ENCODE data around the gene GEMIN5. TPM values are rescaled to one million over a fixed set of nuclear protein-coding genes. Genes with fewer than 3 reads are reported as not detected.

The GEMIN5 gene
- total RNA-seq, 2 donors from 2014 or later, result 24.7 to 49.8 TPM

DNA sequence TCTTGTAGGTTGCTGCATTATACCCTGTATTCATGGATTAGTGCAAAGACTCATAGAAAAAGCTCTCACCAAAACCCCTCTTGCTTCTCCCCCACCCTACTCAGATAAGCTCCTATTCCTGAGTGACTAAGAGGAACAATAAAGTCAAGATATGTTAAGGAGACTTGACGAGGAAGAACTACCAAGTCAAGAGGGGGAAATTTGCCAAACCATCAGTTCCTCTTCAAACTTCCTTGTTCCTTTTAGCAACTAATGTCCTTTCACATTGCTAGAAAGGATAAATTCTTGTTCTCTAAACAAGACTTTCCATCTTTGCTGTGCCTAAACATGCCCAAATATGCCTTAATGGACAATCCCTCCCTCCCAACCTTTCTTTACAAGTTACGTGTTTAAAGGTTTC, 52.6 kb downstream of the GEMIN5 start:
- H3K36me3 Mint-ChIP-seq, result peaks cover 57% of the 10 kb centered on the region
- H3K27ac Mint-ChIP-seq, result no peak overlapping the region
- DNase-seq (ENCODE audit: low spot score) (no peak), ATAC-seq (no peak)
- no peaks in the 10 kb centered on the region for H3K4me1 Mint-ChIP-seq (ENCODE audit: low read depth in 2 of 2)
- no peak overlapping the region for H3K4me3 Mint-ChIP-seq
- H3K27me3 Mint-ChIP-seq, result no peaks in the 10 kb centered on the region
- peaks cover 11% of the 10 kb centered on the region for H3K9me3 Mint-ChIP-seq

DNA sequence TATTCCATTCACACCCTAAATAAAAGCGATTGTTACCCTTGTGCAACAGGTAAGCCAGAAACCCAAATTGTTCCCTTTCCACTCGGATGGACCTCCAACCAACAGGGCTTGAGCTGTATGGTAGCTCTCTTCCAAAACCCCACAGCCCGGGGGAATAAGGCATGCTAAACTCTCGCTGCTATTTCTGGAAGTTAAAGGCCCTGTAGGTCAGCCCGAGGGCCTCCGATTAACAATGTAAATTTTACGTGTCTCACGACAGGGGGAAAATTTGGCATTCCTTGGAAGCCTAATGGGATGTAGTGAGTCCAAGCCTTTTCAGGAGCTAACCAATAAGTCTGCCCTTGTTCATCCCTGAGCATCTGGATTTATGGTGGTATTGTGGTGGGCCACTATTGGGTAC, 53.6 kb downstream of the GEMIN5 start:
- no peaks in the 10 kb centered on the region for H3K4me1 Mint-ChIP-seq (ENCODE audit: low read depth in 2 of 2)
- H3K27ac Mint-ChIP-seq, result no peak overlapping the region
- DNase-seq (ENCODE audit: low spot score) (no peak), ATAC-seq (no peak)
- H3K27me3 Mint-ChIP-seq, result no peaks in the 10 kb centered on the region
- peaks cover 11% of the 10 kb centered on the region for H3K9me3 Mint-ChIP-seq
- peaks cover 59% of the 10 kb centered on the region for H3K36me3 Mint-ChIP-seq
- no peak overlapping the region for H3K4me3 Mint-ChIP-seq

DNA sequence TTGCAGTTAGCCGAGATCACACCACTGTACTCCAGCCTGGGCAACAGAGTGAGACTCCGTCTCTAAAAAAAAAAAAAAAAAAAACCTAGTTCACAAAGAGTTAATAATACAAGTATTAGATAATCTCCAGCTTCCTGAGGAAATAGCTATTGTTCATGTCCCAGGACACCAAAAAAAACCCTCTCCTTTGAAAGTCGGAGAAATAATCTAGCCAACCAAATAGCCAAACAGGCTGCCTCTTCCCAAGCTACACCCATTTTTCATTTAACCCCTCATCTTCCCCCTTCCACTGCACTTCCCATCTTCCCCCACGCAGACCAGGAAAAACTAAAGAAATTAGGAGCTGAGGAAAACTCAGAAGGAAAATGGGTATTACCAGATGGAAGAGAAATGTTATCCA, 56.0 kb downstream of the GEMIN5 start:
- peaks cover 10% of the 10 kb centered on the region for H3K9me3 Mint-ChIP-seq
- H3K36me3 Mint-ChIP-seq, result peaks cover 53% of the 10 kb centered on the region
- H3K27ac Mint-ChIP-seq, result no peak overlapping the region

DNA sequence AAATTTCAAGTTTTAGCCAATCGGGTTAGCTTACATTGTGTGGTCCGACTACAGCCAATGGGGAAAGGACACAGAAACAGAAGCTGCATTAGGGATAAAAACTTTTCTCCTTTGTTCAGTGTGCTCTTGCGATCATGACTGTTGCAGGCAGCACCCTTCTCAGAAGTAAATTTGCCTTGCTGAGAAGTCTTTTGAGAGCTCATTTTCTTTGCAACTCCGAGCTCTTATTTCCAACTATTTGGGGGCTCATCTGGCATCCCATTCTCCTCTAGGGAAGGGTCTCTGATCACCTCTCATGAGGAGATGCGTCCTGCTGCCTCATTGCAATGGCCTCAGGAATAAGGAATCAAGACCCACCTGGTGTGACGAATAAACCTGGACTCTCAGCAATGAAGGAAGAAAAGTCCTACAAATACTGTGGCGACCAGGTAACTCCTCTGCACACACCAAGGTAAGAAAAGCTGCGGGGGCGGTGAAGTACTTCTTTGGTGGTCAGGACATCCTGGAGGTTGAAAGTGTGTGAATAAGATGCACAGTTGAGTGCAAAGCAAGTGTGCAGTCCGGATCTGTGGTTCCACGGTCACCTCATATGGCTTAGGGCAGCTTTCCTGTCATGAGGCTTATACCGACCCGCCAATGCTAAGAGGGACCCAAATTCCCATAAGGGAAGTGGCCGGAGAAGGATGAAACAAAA, 59.2 kb downstream of the GEMIN5 start:
- H3K9me3 Mint-ChIP-seq, result no peaks in the 10 kb centered on the region
- H3K36me3 Mint-ChIP-seq, result peaks cover 51% of the 10 kb centered on the region
- no peak for ATAC-seq
- no peak overlapping the region for H3K27ac Mint-ChIP-seq
- H3K4me3 Mint-ChIP-seq, result no peak overlapping the region
- no peak for DNase-seq (ENCODE audit: low spot score)
- no peaks in the 10 kb centered on the region for H3K27me3 Mint-ChIP-seq
- peaks cover 0 to 2% of the 10 kb centered on the region in 2 donors for H3K4me1 Mint-ChIP-seq (ENCODE audit: low read depth in 2 of 2)

More for the DNA sequence above, 56.0 kb downstream of the GEMIN5 start:
- Mint-ChIP-seq H3K4me3 (no peak overlapping the region), H3K27me3 (no peaks in the 10 kb centered on the region), H3K4me1 (ENCODE audit: low read depth in 2 of 2) (no peaks in the 10 kb centered on the region)
- ATAC-seq (no peak), DNase-seq (ENCODE audit: low spot score) (no peak)

GRCh38 chr5:154873791-154874331, 64.2 kb downstream of the GEMIN5 start:
- Mint-ChIP-seq H3K27me3 (no peaks in the 10 kb centered on the region), H3K36me3 (peaks cover 49% of the 10 kb centered on the region), H3K4me1 (ENCODE audit: low read depth in 2 of 2) (peaks cover 0 to 3% of the 10 kb centered on the region in 2 donors), H3K9me3 (no peaks in the 10 kb centered on the region), H3K4me3 (no peak overlapping the region), H3K27ac (no peak overlapping the region)
- DNase-seq (ENCODE audit: low spot score), result no peak
- no peak for ATAC-seq

DNA sequence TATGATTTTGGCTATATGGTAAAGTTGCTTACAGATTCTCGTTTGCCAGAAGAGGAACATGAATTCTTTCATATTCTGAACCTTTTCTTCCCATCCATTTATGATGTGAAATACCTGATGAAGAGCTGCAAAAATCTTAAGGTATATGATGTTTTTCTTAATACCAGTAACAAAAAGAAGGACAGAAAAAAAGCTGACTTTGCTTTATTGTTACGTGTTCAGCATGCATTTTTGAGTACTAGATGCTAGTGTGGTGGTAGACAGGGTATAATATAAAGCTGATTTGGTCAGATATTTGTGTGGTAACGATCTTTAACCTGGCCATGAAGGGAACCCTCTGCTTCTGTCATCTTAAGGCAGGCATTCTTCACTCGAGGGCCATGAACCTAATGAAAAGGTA, 66.3 kb downstream of the GEMIN5 start:
- ATAC-seq (no peak), DNase-seq (ENCODE audit: low spot score) (no peak)
- Mint-ChIP-seq H3K36me3 (peaks cover 44% of the 10 kb centered on the region), H3K27me3 (no peaks in the 10 kb centered on the region), H3K27ac (no peak overlapping the region), H3K4me1 (ENCODE audit: low read depth in 2 of 2) (peaks cover 0 to 5% of the 10 kb centered on the region in 2 donors), H3K9me3 (no peaks in the 10 kb centered on the region), H3K4me3 (no peak overlapping the region)

GRCh38 chr5:154868702-154869101, 69.3 kb downstream of the GEMIN5 start:
- Mint-ChIP-seq H3K27me3 (no peaks in the 10 kb centered on the region), H3K36me3 (peaks cover 29% of the 10 kb centered on the region), H3K9me3 (no peaks in the 10 kb centered on the region), H3K4me3 (no peak overlapping the region), H3K4me1 (ENCODE audit: low read depth in 2 of 2) (peaks cover 5 to 14% of the 10 kb centered on the region in 2 donors), H3K27ac (peak overlapping the region in 1 of 2 donors; percentile 40)
- no peak for ATAC-seq
- DNase-seq (ENCODE audit: low spot score), result no peak

- Mint-ChIP-seq H3K36me3 (peaks cover 21% of the 10 kb centered on the region), H3K4me3 (no peak overlapping the region), H3K9me3 (no peaks in the 10 kb centered on the region), H3K27ac (no peak overlapping the region), H3K4me1 (ENCODE audit: low read depth in 2 of 2) (peaks cover 23 to 26% of the 10 kb centered on the region in 2 donors), H3K27me3 (no peaks in the 10 kb centered on the region)
- no peak for ATAC-seq
- no peak for DNase-seq (ENCODE audit: low spot score)
Observed at GRCh38 chr5:154866841-154867240, 71.2 kb downstream of the GEMIN5 start.

DNA sequence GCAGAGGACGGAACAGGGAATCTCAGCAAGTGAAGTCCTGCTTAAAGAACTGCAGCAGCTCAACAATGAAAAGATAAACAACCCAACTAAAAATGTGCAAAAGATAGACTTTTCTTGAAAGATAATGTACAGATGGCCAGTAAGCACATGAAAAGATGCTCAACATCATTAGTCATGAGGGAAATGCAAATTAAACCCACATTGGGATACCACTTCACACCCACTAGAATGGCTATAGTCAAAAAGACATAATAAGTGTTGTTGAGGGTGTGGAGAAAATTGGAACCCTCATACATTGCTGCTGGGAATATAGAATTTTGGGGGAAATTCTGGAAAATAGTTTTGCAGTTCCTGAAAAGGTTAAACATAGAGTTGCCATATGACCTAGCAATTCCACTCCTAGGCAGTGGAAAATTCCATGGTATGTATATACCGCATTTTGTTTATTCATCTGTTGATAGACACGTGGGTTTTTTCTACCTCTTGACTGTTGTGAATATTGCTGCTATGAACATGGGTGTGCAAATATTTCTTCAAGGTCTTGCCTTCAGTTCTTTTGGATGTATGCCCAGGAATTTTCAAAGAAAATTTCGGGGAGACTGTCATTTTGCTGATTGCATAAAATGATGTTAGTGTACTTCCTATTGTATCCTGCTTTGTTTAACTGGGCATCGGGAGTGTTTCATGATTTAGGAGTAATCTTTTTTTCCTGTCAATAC, 72.4 kb downstream of the GEMIN5 start:
- H3K4me3 Mint-ChIP-seq, result peak overlapping the region; percentile 8
- no peaks in the 10 kb centered on the region for H3K27me3 Mint-ChIP-seq
- peak overlapping the region in 1 of 2 donors; percentile 47 for H3K27ac Mint-ChIP-seq
- DNase-seq (ENCODE audit: low spot score), result no peak
- peaks cover 13% of the 10 kb centered on the region for H3K36me3 Mint-ChIP-seq
- H3K4me1 Mint-ChIP-seq (ENCODE audit: low read depth in 2 of 2), result peaks cover 32 to 36% of the 10 kb centered on the region in 2 donors
- ATAC-seq, result no peak
- no peaks in the 10 kb centered on the region for H3K9me3 Mint-ChIP-seq

DNA sequence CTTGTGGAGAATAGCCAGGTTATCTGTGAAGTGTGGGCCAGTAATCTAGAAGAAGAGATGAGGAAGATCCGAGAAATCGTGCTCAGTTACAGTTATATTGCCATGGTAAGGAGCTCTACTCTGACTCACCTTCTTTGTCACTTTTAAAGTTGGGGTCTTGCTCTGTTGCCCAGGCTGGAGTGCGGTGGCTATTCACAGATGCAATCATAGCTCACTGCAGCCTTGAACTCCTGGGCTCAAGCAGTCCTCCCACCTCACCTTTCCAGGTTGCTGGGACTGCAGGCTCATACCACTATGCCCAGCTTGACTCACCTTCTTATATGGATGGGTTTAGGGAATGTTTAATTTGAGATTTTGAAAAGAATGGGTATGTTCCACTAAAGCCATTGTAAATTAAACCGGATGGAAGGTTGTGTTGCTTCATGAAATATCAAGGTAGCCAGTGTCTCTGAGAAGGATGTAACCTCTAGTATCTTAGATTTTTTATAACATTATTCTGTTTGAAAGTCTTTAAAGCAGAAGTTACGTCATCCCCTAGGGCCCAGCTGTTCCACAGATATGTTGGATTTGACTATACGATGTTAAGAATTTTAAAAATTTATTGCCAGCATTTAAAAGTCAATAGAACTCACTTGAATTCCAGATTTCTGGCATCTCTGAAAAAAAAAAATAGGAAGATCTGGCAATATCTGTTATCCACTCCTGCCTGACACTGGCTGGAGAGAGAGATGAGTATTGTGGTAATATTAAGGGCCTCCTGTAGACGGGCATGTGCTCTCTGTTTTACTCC, 74.5 kb downstream of the GEMIN5 start:
- Mint-ChIP-seq H3K4me1 (ENCODE audit: low read depth in 2 of 2) (peaks cover 47 to 51% of the 10 kb centered on the region in 2 donors), H3K9me3 (no peaks in the 10 kb centered on the region), H3K27ac (peak overlapping the region in 1 of 2 donors; percentile 13), H3K27me3 (no peaks in the 10 kb centered on the region), H3K4me3 (no peak overlapping the region), H3K36me3 (peaks cover 17% of the 10 kb centered on the region)
- DNase-seq (ENCODE audit: low spot score) (no peak), ATAC-seq (no peak)

DNA sequence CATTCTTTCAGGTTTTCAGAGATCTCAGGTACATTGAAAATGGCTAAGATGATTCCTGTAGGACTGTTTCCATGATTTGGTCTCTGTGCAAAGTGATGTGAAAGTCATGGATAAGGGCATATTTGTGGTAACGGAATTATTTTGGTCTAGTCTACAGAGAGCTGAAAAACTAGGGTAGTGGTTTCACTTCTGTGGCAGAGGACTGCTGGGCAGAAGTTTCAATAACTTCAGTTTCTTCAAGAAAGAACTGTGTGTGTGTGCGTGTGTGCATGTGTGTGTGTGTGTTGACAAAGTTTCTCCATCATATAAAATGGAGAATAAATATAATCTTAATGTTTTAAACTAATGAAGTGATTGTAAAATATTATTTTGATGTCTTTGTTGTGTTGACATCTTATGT, 75.2 kb downstream of the GEMIN5 start:
- DNase-seq (ENCODE audit: low spot score) (no peak), ATAC-seq (no peak)
- H3K36me3 Mint-ChIP-seq, result peaks cover 18% of the 10 kb centered on the region
- H3K4me3 Mint-ChIP-seq, result peak overlapping the region; percentile 23
- no peaks in the 10 kb centered on the region for H3K27me3 Mint-ChIP-seq
- peak overlapping the region; percentile 2 to 13 for H3K27ac Mint-ChIP-seq
- H3K4me1 Mint-ChIP-seq (ENCODE audit: low read depth in 2 of 2), result peaks cover 47 to 51% of the 10 kb centered on the region in 2 donors
- no peaks in the 10 kb centered on the region for H3K9me3 Mint-ChIP-seq

DNA sequence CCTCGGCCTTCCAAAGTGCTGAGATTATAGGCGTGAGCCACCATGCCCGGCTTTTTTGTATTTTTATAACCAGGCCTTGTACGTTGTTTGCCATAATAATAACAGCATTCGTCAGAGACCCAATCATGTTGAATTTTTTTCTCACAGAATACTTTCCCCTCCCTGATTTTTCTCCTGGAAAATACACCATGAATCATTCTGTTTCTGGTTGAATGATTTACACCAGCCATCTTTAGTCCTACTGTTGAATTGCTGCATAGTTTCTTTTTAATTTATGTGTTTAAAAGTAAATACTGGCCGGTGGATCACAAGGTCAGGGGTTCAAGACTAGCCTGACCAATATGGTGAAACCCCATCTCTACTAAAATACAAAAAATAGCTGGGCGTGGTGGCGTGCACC, 76.1 kb downstream of the GEMIN5 start:
- no peak for ATAC-seq
- no peak for DNase-seq (ENCODE audit: low spot score)
- H3K9me3 Mint-ChIP-seq, result no peaks in the 10 kb centered on the region
- peak overlapping the region; percentile 2 to 13 for H3K27ac Mint-ChIP-seq
- no peaks in the 10 kb centered on the region for H3K27me3 Mint-ChIP-seq
- peaks cover 50 to 54% of the 10 kb centered on the region in 2 donors for H3K4me1 Mint-ChIP-seq (ENCODE audit: low read depth in 2 of 2)
- peak overlapping the region; percentile 39 for H3K4me3 Mint-ChIP-seq
- peaks cover 14% of the 10 kb centered on the region for H3K36me3 Mint-ChIP-seq

- Mint-ChIP-seq H3K27me3 (no peaks in the 10 kb centered on the region), H3K4me3 (peak overlapping the region; percentile 98), H3K27ac (peak overlapping the region; percentile 89 to 90), H3K36me3 (peaks cover 12% of the 10 kb centered on the region), H3K4me1 (ENCODE audit: low read depth in 2 of 2) (peaks cover 49 to 58% of the 10 kb centered on the region in 2 donors), H3K9me3 (no peaks in the 10 kb centered on the region)
- no peak for ATAC-seq
- DNase-seq (ENCODE audit: low spot score), result no peak
Observed at GRCh38 chr5:154860765-154861164, 77.2 kb downstream of the GEMIN5 start.

All from natural killer cell treated with Interleukin-12 subunit alpha and Interleukin-12 subunit beta and Interleukin-15 and Interleukin-18, amount 100 ng/mL, for 72 hours (primary cell).